ENCODE results near the gene BRSK1.

DNA sequence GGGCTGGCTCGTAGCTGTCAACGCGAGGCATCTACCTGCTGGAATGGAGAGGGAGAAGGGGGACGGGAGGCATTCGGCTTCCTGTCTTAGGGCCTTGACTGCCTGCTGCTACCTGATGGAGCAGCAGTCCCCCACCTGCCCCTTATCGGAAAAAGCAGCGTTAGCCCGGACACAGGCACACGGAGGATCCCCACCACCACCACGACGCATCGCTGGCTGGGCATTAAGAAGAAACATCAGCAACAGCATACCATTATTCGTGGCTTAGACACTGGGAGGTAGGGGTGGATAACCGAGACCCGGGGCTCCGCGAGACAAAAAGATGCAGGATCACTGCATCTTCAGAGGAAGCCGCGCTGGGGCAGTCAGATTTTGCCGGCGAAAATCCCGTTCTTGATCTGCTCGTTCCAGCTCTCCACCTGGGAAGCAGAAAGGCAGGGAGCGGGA lies 69.6 kb downstream of the BRSK1 start:
- TF ChIP-seq, protein P1, sequence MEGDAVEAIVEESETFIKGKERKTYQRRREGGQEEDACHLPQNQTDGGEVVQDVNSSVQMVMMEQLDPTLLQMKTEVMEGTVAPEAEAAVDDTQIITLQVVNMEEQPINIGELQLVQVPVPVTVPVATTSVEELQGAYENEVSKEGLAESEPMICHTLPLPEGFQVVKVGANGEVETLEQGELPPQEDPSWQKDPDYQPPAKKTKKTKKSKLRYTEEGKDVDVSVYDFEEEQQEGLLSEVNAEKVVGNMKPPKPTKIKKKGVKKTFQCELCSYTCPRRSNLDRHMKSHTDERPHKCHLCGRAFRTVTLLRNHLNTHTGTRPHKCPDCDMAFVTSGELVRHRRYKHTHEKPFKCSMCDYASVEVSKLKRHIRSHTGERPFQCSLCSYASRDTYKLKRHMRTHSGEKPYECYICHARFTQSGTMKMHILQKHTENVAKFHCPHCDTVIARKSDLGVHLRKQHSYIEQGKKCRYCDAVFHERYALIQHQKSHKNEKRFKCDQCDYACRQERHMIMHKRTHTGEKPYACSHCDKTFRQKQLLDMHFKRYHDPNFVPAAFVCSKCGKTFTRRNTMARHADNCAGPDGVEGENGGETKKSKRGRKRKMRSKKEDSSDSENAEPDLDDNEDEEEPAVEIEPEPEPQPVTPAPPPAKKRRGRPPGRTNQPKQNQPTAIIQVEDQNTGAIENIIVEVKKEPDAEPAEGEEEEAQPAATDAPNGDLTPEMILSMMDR (conservative IDR thresholded peaks at IDR 0.05) = no peak
- TF ChIP-seq ZFX (IDR thresholded peaks at IDR 0.05) = no peak

All from C4-2B (cell line).